GM12878 (cell line): ENCODE results near the gene KIDINS220.

ENCODE experiments used
- MTA3 ChIP-seq: IDR thresholded peaks from 2 replicates; pipeline ENCODE4 v1.6.1; 2012; ENCODE audit warnings: low read length, inconsistent platforms, borderline replicate concordance
- MXI1 ChIP-seq: fragments of 150-350 bp; IDR thresholded peaks from 2 replicates; pipeline ENCODE4 v1.6.1; 2011; ENCODE audit warnings: low read depth, mild to moderate bottlenecking, inconsistent platforms, low read length, improper control_type of control experiment
- PAX8 ChIP-seq: fragments of 450-650 bp; IDR thresholded peaks from 2 replicates; pipeline ENCODE4 v1.6.1; 2017; ENCODE audit warnings: mild to moderate bottlenecking, moderate library complexity
- RFX5 ChIP-seq: IDR thresholded peaks from 2 replicates; pipeline ENCODE4 v1.6.1; 2011; ENCODE audit warnings: low read depth, low read length, improper control_type of control experiment
- YY1 ChIP-seq: IDR thresholded peaks from 2 replicates; pipeline ENCODE4 v1.6.1; 2011; ENCODE audit warnings: low read depth, mild to moderate bottlenecking, low read length
- ZBTB11 ChIP-seq: fragments of 450-650 bp; formaldehyde crosslinking; IDR thresholded peaks from 2 replicates; pipeline ENCODE4 v1.5.0; 2022; ENCODE audit warnings: mild to moderate bottlenecking, missing genetic modification characterization

GRCh38 chr2:8858264-8858663, 20.9 kb upstream of the KIDINS220 start:
- TF ChIP-seq ZBTB11 (CRISPR knock-in tag) (no peak), PAX8 (no peak), YY1 (no peak), RFX5 (no peak), MXI1 (no peak), MTA3 (no peak)
